Hepatocyte (in vitro differentiated cells): ENCODE results near the gene CT47C1. TPM values are rescaled to one million over a fixed set of nuclear protein-coding genes. Genes with fewer than 3 reads are reported as not detected.

ENCODE experiments used
- DNase-seq: peaks from one replicate; pipeline ENCODE4 v3.0.0-alpha.2; 2016; ENCODE audit warnings: low spot score
- H2AFZ ChIP-seq: fragments of 200-600 bp; sonication (generic); 2 replicates; pipeline ENCODE4 v1.6.0; 2016; ENCODE audit warnings: antibody characterized with exemption, mild to moderate bottlenecking
- H3K27ac ChIP-seq: fragments of 200-600 bp; sonication (generic); 2 replicates; pipeline ENCODE4 v1.5.1; 2016; ENCODE audit warnings: mild to moderate bottlenecking
- H3K27me3 ChIP-seq: fragments of 200-600 bp; sonication (generic); 2 replicates; pipeline ENCODE4 v1.6.1; 2016
- H3K36me3 ChIP-seq: fragments of 200-600 bp; sonication (generic); replicated peaks from 2 replicates; pipeline ENCODE4 v1.5.1; 2016; ENCODE audit warnings: low read depth; ENCODE audit not compliant: insufficient read depth
- H3K4me1 ChIP-seq: fragments of 200-600 bp; sonication (generic); 2 replicates; pipeline ENCODE4 v1.5.1; 2016; ENCODE audit warnings: mild to moderate bottlenecking, moderate library complexity; ENCODE audit not compliant: insufficient read depth
- H3K4me2 ChIP-seq: fragments of 200-600 bp; sonication (generic); 2 replicates; pipeline ENCODE4 v1.6.0; 2016
- H3K4me3 ChIP-seq: fragments of 200-600 bp; sonication (generic); 2 replicates; pipeline ENCODE4 v1.5.1; 2016; ENCODE audit warnings: mild to moderate bottlenecking
- H3K79me2 ChIP-seq: fragments of 200-600 bp; sonication (generic); 2 replicates; pipeline ENCODE4 v1.6.0; 2017; ENCODE audit warnings: mild to moderate bottlenecking
- H3K9me2 ChIP-seq: fragments of 200-600 bp; sonication (generic); replicated peaks from 2 replicates; pipeline ENCODE4 v1.6.0; 2017; ENCODE audit warnings: mild to moderate bottlenecking; ENCODE audit not compliant: insufficient read depth
- H3K9me3 ChIP-seq: fragments of 200-600 bp; sonication (generic); 2 replicates; pipeline ENCODE4 v1.5.1; 2016; ENCODE audit warnings: low read depth, mild to moderate bottlenecking
- H4K20me1 ChIP-seq: fragments of 200-600 bp; sonication (generic); 2 replicates; pipeline ENCODE4 v1.6.0; 2016; ENCODE audit warnings: mild to moderate bottlenecking; ENCODE audit not compliant: insufficient read depth, poor library complexity, severe bottlenecking
- CTCF ChIP-seq: fragments of 200-600 bp; sonication (generic); IDR thresholded peaks from 2 replicates; pipeline ENCODE4 v1.5.1; 2016; ENCODE audit warnings: antibody characterized with exemption, mild to moderate bottlenecking; ENCODE audit not compliant: poor library complexity
- EZH2 ChIP-seq: fragments of 200-600 bp; sonication (generic); IDR thresholded peaks from 2 replicates; pipeline ENCODE4 v1.6.1; 2016; ENCODE audit warnings: antibody characterized with exemption, mild to moderate bottlenecking, borderline replicate concordance
- EZH2phosphoT487 ChIP-seq: fragments of 200-600 bp; sonication (generic); IDR thresholded peaks from one replicate; pipeline ENCODE4 v1.6.1; 2018; ENCODE audit warnings: antibody characterized with exemption, mild to moderate bottlenecking, low read depth, moderate library complexity; ENCODE audit not compliant: unreplicated experiment, severe bottlenecking
- WGBS: methylation state at CpG from one replicate; pipeline ENCODE4 v1.1.6; 2016; ENCODE audit warnings: low lambda C conversion rate; ENCODE audit errors: missing lambda C conversion rate; 5-methylcytosine and 5-hydroxymethylcytosine counted together
- polyA plus RNA-seq: library from polyadenylated mRNA; unstranded; fragments of >200 nt; fragmentation: Nextera tagmentation; extraction: Ambion mirVana; gene quantifications from 2 replicates; pipeline ENCODE4 v1.2.1, GENCODE V29; 2016
- total RNA-seq: library from RNA; depleted of rRNA; stranded (reverse); fragments of >200 nt; gene quantifications from 2 replicates; pipeline ENCODE4 v1.2.3, GENCODE V29; 2014

The CT47C1 gene
- total and polyA plus RNA-seq, 2 experiments from 2014 or later: not detected

- H3K79me2 ChIP-seq: no peaks in the 10 kb centered on the region
- no peak overlapping the region for H3K4me3 ChIP-seq
- no peak overlapping the region for H2AFZ ChIP-seq
- H3K27me3 ChIP-seq: no peaks in the 10 kb centered on the region
- peak; percentile 53 for DNase-seq
- no peaks in the 10 kb centered on the region for H3K4me1 ChIP-seq
- TF ChIP-seq EZH2phosphoT487 (no peak), CTCF (peak; percentile 59)
- WGBS: 30% methylated on average over 6 of the region's 6 CpGs
- H3K36me3 ChIP-seq: no peaks in the 10 kb centered on the region
- H3K4me2 ChIP-seq: no peak overlapping the region
- no peak overlapping the region for H3K27ac ChIP-seq
- no peaks in the 10 kb centered on the region for H3K9me3 ChIP-seq
- no peaks in the 10 kb centered on the region for H3K9me2 ChIP-seq
- no peaks in the 10 kb centered on the region for H4K20me1 ChIP-seq
Observed at GRCh38 chrX:119118780-119119395, 46.1 kb downstream of the CT47C1 start.

- Histone ChIP-seq H3K9me2 (no peaks in the 10 kb centered on the region), H2AFZ (no peak overlapping the region), H3K79me2 (no peaks in the 10 kb centered on the region), H3K27ac (no peak overlapping the region), H3K27me3 (no peaks in the 10 kb centered on the region), H3K4me1 (no peaks in the 10 kb centered on the region), H3K4me2 (no peak overlapping the region), H3K36me3 (no peaks in the 10 kb centered on the region), H4K20me1 (no peaks in the 10 kb centered on the region), H3K4me3 (no peak overlapping the region), H3K9me3 (no peaks in the 10 kb centered on the region)
- TF ChIP-seq EZH2: no peak
- no peak for TF ChIP-seq EZH2phosphoT487
- no peak for TF ChIP-seq CTCF
- WGBS: 97% methylated on average over 1 of the region's 1 CpG
- DNase-seq: no peak
Observed at GRCh38 chrX:119121341-119121740, 48.5 kb downstream of the CT47C1 start.

Other genes starting within 250 kb of the CT47C1 start
- gene ZCCHC12, start 249.2 kb upstream of the CT47C1 start, total RNA-seq: 0.16 and 0.17 TPM in 2 replicates
- gene ZCCHC12, start 249.2 kb upstream of the CT47C1 start, polyA plus RNA-seq: 0.08 TPM in 1 of 2 replicates, not detected in the other
- 5.8 and 6.5 TPM in 2 replicates for gene LONRF3, start 98.4 kb upstream of the CT47C1 start, total RNA-seq
- 2.6 TPM in 2 replicates for gene LONRF3, start 98.4 kb upstream of the CT47C1 start, polyA plus RNA-seq
- gene KIAA1210, start 54.8 kb downstream of the CT47C1 start, total RNA-seq: 0.03 and 0.40 TPM in 2 replicates
- not detected in 2 replicates for gene KIAA1210, start 54.8 kb downstream of the CT47C1 start, polyA plus RNA-seq
- gene PGRMC1, start 163.3 kb downstream of the CT47C1 start, total RNA-seq: 283 and 307 TPM in 2 replicates
- 152 and 163 TPM in 2 replicates for gene PGRMC1, start 163.3 kb downstream of the CT47C1 start, polyA plus RNA-seq